IPS-11a (cell line): Measurements from ENCODE around the gene HMX1.
A peak's percentile ranks its signal among the peaks of the same experiment; 100 is the strongest.

Experiments used
- H3K4me3 ChIP-seq: one replicate; pipeline ENCODE4 v1.5.1; 2013; ENCODE audit warnings: low read depth, low read length, control low read depth

The HMX1 gene

DNA sequence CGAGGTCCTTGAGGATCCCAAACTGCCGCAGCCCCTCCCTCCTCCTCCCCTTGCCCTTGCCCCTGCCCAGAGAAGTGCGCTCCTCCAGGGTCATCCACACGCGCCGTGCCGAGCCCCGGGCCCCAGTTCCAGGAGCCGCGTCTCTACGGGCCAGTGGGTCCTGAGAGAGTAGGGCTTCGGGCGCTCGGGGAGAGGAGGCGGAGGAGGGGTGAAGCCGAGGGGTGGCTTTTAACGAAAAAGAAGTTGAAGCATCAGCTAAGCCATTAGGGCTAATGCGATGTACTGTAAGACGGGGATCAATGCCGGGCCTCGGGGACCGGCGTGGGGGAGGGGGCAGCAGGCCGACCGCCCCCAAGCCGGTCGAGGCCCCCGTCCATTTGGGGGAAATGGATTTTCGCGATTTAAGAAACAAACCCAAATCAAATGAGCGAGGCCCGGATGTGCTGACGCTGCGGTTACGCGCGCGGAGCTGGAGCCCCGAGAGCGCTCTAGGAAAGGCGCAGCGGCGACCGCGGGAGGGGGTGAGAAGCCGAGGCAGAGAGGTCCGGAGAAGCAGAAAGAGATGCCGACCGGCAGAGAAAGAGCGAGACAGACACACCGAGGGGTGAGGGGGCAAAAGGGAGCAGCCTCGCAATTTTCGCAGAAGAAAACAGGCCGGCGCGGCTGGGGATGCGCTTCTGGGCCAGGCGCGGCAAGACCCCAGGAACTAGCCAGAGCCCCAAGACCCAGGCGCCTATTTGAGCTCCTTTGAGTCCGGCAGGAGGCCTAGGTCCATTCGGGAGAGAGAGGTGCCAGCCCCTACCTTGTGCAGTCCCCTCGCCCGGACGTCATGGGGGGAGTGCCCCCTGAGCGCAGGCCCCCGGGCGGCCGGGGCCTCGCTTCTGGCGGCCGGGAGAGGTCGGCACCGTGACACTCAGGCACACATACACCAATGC lies 13.6 kb downstream of the HMX1 start:
- H3K4me3 ChIP-seq, result peak overlapping the region; percentile 17

GRCh38 chr4:8856835-8857621 lies 14.6 kb downstream of the HMX1 start:
- H3K4me3 ChIP-seq, result peak overlapping the region; percentile 17

GRCh38 chr4:8855818-8856245 lies 15.8 kb downstream of the HMX1 start:
- H3K4me3 ChIP-seq, result no peak overlapping the region

- no peak overlapping the region for H3K4me3 ChIP-seq
These were observed 16.7 kb downstream of the HMX1 start for GRCh38 chr4:8854931-8855330.

DNA sequence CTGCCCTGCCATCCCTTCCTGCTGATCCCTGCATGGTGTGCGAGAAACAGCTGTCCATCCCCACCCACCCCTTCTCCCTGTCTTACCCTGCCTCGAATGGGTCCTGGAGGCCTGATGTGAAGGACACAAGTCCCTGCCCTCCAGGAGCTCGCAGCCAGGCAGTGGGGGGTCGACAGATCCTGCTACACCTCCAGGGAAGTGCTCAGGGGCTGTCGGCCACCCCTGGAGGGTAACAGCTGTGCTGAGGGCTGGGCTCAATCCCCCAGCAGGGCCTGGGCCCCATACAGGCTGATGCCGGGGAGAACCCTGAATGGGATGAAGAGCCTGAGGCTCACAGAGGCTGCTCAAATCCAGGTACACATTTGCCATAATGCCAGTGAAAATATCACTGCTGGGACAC lies 17.6 kb downstream of the HMX1 start:
- H3K4me3 ChIP-seq, result no peak overlapping the region

DNA sequence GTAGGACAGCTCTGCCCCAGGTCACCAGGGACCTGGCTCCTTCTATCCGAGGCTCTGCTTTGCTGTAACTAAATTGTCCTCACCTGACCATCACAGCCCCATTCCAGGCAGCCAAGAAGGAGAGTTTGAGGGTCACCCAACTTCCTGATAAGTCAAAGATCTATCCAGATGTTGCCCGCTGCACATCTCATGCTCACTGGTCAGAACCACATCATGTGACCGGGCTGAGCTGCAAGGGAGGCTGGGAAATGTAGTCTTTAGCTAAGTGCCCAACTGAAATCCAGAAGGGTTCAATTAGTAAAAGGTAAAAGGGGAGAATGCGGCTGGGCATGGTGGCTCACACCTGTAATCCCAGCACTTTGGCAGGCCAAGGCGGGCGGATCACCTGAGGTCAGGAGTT lies 18.4 kb downstream of the HMX1 start:
- no peak overlapping the region for H3K4me3 ChIP-seq

- no peak overlapping the region for H3K4me3 ChIP-seq
These were observed 19.4 kb downstream of the HMX1 start for GRCh38 chr4:8852118-8852704.

DNA sequence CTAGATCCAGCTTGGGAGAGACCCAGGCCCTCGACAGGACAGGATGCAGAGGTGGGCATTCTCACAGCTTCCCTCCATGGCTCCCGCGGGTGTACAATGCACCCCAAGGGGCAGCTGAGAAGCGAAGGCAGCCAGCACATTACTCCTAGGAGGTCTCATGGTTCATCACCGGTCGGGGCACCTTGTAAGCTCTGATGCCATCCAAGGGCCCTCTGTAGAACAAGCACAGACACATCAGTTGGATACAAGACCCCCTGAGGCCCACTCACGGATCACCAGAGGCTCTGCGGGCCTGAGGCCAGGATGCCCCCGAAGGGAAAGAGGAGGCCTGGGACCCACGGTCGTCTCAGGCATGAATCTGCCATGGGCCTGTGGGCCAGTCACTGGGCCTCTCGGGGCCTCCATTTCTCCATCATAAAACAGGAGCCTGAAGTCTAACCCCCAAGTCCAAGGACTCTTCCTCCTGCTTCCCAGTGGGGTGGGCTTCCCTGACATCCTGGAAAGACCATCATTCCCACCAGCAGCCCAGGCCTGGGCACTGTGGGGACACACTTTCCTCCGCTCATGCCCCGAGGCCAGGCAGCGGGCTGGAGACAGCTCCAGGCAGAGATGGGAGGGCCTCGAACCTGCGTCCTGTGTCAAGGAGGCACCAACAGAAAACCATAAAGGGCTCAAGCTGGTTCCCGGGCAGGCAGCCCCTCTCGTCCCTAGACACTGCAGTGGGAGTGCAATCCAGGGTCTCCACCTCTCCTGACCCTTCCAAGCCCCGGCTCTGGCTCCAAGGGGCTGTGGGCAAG lies 20.1 kb downstream of the HMX1 start:
- no peak overlapping the region for H3K4me3 ChIP-seq

GRCh38 chr4:8850830-8851188 lies 20.8 kb downstream of the HMX1 start:
- no peak overlapping the region for H3K4me3 ChIP-seq

DNA sequence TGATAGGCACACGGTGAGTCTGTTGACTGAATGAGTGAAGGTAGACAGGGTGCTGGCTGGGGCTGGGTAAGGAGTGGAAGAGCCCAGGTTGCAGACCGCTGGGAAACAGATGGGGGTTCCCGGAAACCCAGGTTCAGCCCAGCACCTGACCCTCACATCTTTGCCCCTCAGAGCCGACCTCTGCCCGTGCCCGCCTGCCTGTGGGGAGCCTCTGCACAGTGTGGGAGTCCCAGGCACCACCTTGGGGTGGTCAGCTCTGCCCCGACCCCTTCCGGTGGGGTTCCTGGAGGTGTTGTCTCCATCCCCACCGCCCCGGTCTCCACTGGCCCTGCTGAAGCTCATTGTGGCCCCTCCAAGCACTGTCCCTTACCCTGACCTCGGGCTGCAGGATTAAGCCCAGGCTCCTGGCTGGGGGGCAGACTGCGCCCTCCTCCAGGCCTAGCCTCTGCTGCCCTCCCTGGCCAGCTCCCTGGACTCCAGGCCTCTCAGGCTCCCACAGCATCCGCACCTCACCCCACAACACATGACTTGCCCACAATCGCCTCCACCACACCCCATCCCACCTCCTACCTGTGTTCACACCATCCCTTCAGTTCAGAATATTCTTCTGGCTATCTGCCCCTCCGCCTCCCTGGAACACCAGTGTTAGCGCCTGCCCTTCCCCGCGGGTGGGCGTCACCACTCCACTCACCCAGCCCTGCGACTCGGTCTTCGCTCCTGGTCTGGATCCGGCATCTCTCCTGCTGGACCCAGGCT lies 21.4 kb downstream of the HMX1 start:
- no peak overlapping the region for H3K4me3 ChIP-seq

GRCh38 chr4:8849266-8850073 lies 22.2 kb downstream of the HMX1 start:
- no peak overlapping the region for H3K4me3 ChIP-seq

GRCh38 chr4:8848507-8849265 lies 23.0 kb downstream of the HMX1 start:
- H3K4me3 ChIP-seq, result no peak overlapping the region

DNA sequence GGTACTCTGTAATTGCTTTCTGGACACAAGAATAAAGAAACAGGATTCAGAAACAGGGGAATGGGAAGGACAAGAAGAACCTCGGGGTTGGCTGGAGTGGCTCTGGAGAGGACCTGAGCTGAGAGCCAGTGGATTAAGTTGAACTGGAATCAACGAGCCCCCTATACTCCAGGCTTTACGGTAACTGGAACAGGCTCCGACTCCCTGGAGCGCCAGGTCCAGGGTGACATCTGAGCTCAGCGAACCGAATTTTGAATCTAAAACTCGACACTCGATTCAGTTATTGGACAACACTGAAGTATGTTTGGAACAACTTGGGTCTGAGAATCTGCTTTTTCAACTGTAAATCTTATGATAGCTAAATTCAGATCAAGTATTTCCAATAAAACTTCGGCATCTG lies 23.9 kb downstream of the HMX1 start:
- H3K4me3 ChIP-seq, result no peak overlapping the region

DNA sequence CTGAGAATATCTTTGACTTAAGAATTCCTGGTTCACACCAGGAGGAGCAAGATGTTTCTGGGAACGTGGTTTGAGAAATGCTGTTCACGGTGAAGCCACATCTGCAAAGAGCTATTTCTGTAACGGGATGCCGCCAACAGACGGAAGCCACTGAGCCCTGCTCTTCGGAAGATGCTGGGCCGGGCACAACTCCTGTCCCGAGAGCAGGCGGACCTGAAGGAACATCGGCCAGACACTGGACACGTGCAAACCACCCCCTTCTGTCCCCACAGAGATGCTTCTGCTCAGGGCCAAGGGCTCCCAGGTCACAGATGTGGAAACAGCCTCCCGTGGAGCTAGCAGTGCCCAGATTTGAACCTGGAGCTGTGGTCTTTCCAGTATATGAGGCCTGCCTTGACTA lies 24.3 kb downstream of the HMX1 start:
- H3K4me3 ChIP-seq, result no peak overlapping the region

DNA sequence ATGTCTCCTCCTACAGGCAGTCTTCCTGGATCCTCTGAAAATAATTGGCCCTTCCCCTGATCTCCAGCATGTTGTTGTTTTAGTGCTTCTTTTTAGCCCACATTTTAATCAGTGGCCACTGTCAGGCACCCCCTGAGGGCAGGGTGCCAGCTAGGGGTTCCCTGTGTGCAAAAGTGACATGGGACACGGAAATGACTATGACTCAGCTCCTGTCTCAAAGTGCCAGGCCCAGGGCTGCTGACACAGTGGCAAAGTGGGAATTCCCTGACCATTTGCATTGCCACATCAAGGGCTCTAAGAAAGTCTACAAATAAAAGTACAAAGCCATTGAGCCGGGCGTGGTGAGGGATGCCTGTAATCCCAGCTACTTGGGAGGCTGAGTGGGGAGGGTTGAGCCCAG lies 24.8 kb downstream of the HMX1 start:
- H3K4me3 ChIP-seq, result no peak overlapping the region

DNA sequence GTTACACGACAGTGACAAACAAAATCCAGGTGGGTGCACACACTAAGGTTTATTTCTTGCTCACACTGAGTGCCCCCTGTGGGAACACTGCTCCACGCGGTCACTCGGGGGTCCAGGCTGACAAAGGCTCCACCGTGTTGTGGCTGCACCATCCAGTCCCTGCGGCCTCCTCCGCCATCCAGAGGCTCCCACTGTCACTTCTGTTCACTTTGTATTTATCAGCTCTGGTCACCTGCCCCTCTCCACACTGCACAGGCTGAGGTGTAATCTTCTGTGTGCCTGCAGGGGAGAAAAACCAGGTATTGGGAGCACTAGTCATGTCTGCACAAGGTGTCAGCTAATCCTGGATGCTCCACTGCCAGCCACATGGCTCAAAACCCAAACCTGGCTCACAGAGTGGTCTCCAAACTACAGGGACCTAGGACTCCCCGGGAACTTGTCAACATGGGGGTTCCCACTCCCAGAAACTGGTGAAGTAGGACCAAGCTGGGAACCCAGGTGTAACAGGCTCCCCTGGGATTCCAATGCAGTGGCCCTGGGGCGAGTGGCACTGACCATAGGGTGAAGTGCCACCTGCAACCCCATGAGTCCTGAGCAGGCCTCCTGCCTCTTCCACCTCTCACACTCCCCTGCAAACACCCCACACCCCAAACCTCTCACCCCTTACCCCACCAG lies 25.5 kb downstream of the HMX1 start:
- no peak overlapping the region for H3K4me3 ChIP-seq

GRCh38 chr4:8844976-8845690 lies 26.5 kb downstream of the HMX1 start:
- H3K4me3 ChIP-seq, result no peak overlapping the region
